SK-N-SH (cell line): ENCODE measurements around the gene PTPRF.

Source experiments
- CTCF ChIP-seq: fragments of 200-600 bp; sonication (generic); IDR thresholded peaks from 2 replicates; pipeline ENCODE4 v1.6.1; 2017; ENCODE audit warnings: antibody characterized with exemption, mild to moderate bottlenecking, moderate library complexity
- FOXM1 ChIP-seq: IDR thresholded peaks from 2 replicates; pipeline ENCODE4 v1.4.0; 2012; ENCODE audit warnings: low read depth, mild to moderate bottlenecking
- MEF2A ChIP-seq: IDR thresholded peaks from 2 replicates; pipeline ENCODE4 v1.4.0; 2012; ENCODE audit warnings: low read depth, borderline replicate concordance
- NFIC ChIP-seq: IDR thresholded peaks from 2 replicates; pipeline ENCODE4 v1.4.0; 2012; ENCODE audit warnings: borderline replicate concordance
- REST ChIP-seq: IDR thresholded peaks from 2 replicates; pipeline ENCODE4 v1.6.1; 2012; ENCODE audit warnings: mild to moderate bottlenecking, low read depth, low read length, moderate library complexity
- SIN3A ChIP-seq: IDR thresholded peaks from 2 replicates; pipeline ENCODE4 v1.6.1; 2012; ENCODE audit warnings: low read depth, mild to moderate bottlenecking, low read length, moderate library complexity, borderline replicate concordance
- TF ChIP-seq, protein P1 (sequence below): IDR thresholded peaks from 2 replicates; pipeline ENCODE4 v1.4.0; 2012; ENCODE audit warnings: low read depth

- TF ChIP-seq CTCF (no peak), MEF2A (no peak), NFIC (no peak), FOXM1 (no peak), SIN3A (no peak), REST (no peak)
- TF ChIP-seq, protein P1, sequence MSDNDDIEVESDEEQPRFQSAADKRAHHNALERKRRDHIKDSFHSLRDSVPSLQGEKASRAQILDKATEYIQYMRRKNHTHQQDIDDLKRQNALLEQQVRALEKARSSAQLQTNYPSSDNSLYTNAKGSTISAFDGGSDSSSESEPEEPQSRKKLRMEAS: no peak
These were observed 60.5 kb downstream of the PTPRF start for GRCh38 chr1:43591181-43591580.
